ENCODE measurements around the gene CTH. TPM values are rescaled to one million over a fixed set of nuclear protein-coding genes. Genes with fewer than 3 reads are reported as not detected.

Gene CTH
- 4.7 and 7.1 TPM in 2 replicates for total RNA-seq

DNA sequence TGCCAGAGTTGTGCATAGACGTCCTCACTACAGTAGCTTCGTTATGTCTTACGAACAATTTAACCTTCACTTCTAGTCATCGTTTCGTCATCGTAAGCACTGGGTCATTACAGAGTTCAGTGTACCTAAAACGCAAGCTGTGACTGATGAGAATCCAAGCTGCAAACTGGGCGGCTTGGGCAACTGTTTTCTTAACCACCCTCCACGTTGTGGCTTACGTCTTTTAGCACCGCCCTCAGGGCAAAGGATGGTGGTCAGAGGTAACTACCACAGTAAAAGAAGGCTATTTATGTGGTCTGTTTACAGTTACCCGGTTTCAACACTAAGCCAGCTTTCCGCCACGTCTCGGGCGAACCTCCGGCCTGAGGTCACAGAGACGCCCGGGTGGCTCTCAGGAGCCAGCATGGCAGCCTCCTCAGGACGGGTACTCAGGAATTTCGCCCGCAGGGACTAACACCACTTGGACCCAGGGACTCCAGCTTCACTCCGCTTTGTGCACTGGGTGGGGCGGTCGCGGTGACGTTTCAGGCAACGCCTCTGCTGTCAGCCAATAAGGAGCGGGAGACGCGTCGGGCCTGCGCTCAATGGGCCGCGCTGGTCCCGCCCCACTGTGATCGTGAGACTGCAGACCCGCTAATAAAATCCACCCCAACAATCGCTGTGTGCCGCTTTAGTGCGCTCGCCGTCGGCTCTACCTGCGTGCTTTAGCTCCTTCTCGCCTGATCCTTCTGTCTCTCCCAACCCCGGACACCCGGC, at the start of gene CTH:
Gene CTH, plus strand, starts transcription at position 665 of the 756 bp plus-strand sequence. CDS start 148 bp downstream, outside the sequence.

Other genes with a start within 250 kb of the CTH start
- 13.2 and 13.4 TPM in 2 replicates for gene LRRC40, start 205.7 kb upstream of the CTH start, total RNA-seq
- gene SRSF11, start 189.9 kb upstream of the CTH start, total RNA-seq = 92.2 and 99.1 TPM in 2 replicates
- gene ANKRD13C, start 56.5 kb upstream of the CTH start, total RNA-seq = 25.3 and 29.6 TPM in 2 replicates

All from smooth muscle cell of bladder (primary cell).